Activated gamma-delta T cell treated with anti-CD3 and anti-CD28 coated beads, Interleukin-2, amount 50 U/mL, for 16 hours (primary cell): Measurements from ENCODE around the gene CRP.
"Not testable (repeated sequence)": the region's sequence is repeated elsewhere in the genome, so short reads cannot be mapped to it uniquely, and the experiment has no call there.

Experiments used
- DNase-seq: peaks from one replicate; pipeline ENCODE4 v3.0.0-alpha.2; 2020; ENCODE audit warnings: low read depth

Gene CRP

GRCh38 chr1:159699653-159700052 is 14.7 kb downstream of the CRP start:
- no peak for DNase-seq

- DNase-seq = no peak
These were observed 15.1 kb downstream of the CRP start for GRCh38 chr1:159699246-159699645.

- no peak for DNase-seq
These were observed 26.9 kb downstream of the CRP start for GRCh38 chr1:159687511-159687910.

GRCh38 chr1:159686599-159687299 is 27.6 kb downstream of the CRP start:
- no peak for DNase-seq

GRCh38 chr1:159678939-159679338 is 35.5 kb downstream of the CRP start:
- no peak for DNase-seq

GRCh38 chr1:159675046-159675445 is 39.3 kb downstream of the CRP start:
- DNase-seq = no peak

GRCh38 chr1:159672390-159672789 is 42.0 kb downstream of the CRP start:
- DNase-seq = not testable (repeated sequence)

GRCh38 chr1:159669338-159669737 is 45.1 kb downstream of the CRP start:
- no peak for DNase-seq

GRCh38 chr1:159668739-159669138 is 45.6 kb downstream of the CRP start:
- no peak for DNase-seq

GRCh38 chr1:159664247-159664646 is 50.1 kb downstream of the CRP start:
- DNase-seq = no peak

- no peak for DNase-seq
These were observed 50.8 kb downstream of the CRP start for GRCh38 chr1:159663552-159663951.
